HepG2 (cell line): ENCODE measurements around the gene SLC9C2. TPM values are rescaled to one million over a fixed set of nuclear protein-coding genes. Genes with fewer than 3 reads are reported as not detected.

Experiments
- CHCHD3 ChIP-seq: sonication (generic); formaldehyde crosslinking; IDR thresholded peaks from 2 replicates; pipeline ENCODE4 v1.8.0; 2022; ENCODE audit warnings: mild to moderate bottlenecking, missing genetic modification reagents, moderate library complexity
- FOXK1 ChIP-seq: sonication (generic); formaldehyde crosslinking; IDR thresholded peaks from 2 replicates; pipeline ENCODE4 v1.4.0; 2020; ENCODE audit warnings: low read depth, missing genetic modification reagents, borderline replicate concordance
- GLI4 ChIP-seq: sonication (generic); formaldehyde crosslinking; IDR thresholded peaks from 2 replicates; pipeline ENCODE4 v1.5.1; 2020; ENCODE audit warnings: missing genetic modification reagents, mild to moderate bottlenecking, moderate library complexity, borderline replicate concordance
- HES4 ChIP-seq: sonication (generic); formaldehyde crosslinking; IDR thresholded peaks from 2 replicates; pipeline ENCODE4 v1.9.0; 2021; ENCODE audit warnings: mild to moderate bottlenecking, missing genetic modification reagents, borderline replicate concordance
- KDM2A ChIP-seq: sonication (generic); formaldehyde crosslinking; IDR thresholded peaks from 2 replicates; pipeline ENCODE4 v1.4.0; 2020; ENCODE audit warnings: low read depth, missing genetic modification reagents, borderline replicate concordance
- KLF16 ChIP-seq, 2 experiments: sonication (generic) in 1 of 2; formaldehyde crosslinking in 1 of 2; IDR thresholded peaks; 2 replicates each; pipeline versions ENCODE4 v1.6.1 to v1.8.0; 2016 to 2023; ENCODE audit warnings: missing genetic modification reagents in 2 of 2, missing compliant biosample characterization in 1 of 2
- MBNL3 ChIP-seq: fragments of 250-450 bp; sonication (Bioruptor Pico); conservative IDR thresholded peaks from 2 replicates; pipeline ENCODE4 v1.8.0; 2022; ENCODE audit warnings: mild to moderate bottlenecking, inconsistent platforms
- MIER3 ChIP-seq: IDR thresholded peaks from 2 replicates; pipeline ENCODE4 v1.6.1; 2016; ENCODE audit warnings: missing compliant biosample characterization, borderline replicate concordance
- MXD4 ChIP-seq: IDR thresholded peaks from 2 replicates; pipeline ENCODE4 v1.6.1; 2016; ENCODE audit warnings: mild to moderate bottlenecking, missing biosample characterization, missing genetic modification reagents
- NFYB ChIP-seq: sonication (generic); formaldehyde crosslinking; IDR thresholded peaks from 2 replicates; pipeline ENCODE4 v1.4.0; 2020; ENCODE audit warnings: missing genetic modification reagents
- NKX3-1 ChIP-seq: sonication (generic); formaldehyde crosslinking; IDR thresholded peaks from 2 replicates; pipeline ENCODE4 v1.5.0; 2020; ENCODE audit warnings: missing genetic modification reagents
- PHF20 ChIP-seq: sonication (generic); formaldehyde crosslinking; IDR thresholded peaks from 2 replicates; pipeline ENCODE4 v1.5.0; 2020; ENCODE audit warnings: mild to moderate bottlenecking, missing genetic modification reagents
- PHF5A ChIP-seq: IDR thresholded peaks from one replicate; pipeline ENCODE4 v1.6.1; 2018; ENCODE audit warnings: low read depth, missing genetic modification reagents; ENCODE audit not compliant: unreplicated experiment
- RFXAP ChIP-seq: sonication (generic); formaldehyde crosslinking; IDR thresholded peaks from 2 replicates; pipeline ENCODE4 v1.4.0; 2020; ENCODE audit warnings: missing genetic modification reagents, borderline replicate concordance
- RXRB ChIP-seq: IDR thresholded peaks from 2 replicates; pipeline ENCODE4 v1.6.1; 2016; ENCODE audit warnings: borderline replicate concordance, missing genetic modification reagents, missing compliant biosample characterization
- SPEN ChIP-seq: sonication (generic); formaldehyde crosslinking; IDR thresholded peaks from 2 replicates; pipeline ENCODE4 v1.5.1; 2020; ENCODE audit warnings: low read depth, mild to moderate bottlenecking, missing genetic modification reagents
- TOE1 ChIP-seq: sonication (generic); formaldehyde crosslinking; IDR thresholded peaks from 2 replicates; pipeline ENCODE4 v1.4.0; 2020; ENCODE audit warnings: mild to moderate bottlenecking, missing genetic modification reagents
- ZC3H13 ChIP-seq: sonication (generic); formaldehyde crosslinking; IDR thresholded peaks from 2 replicates; pipeline ENCODE4 v1.8.1; 2023; ENCODE audit warnings: mild to moderate bottlenecking, missing genetic modification reagents, moderate library complexity
- ZFP90 ChIP-seq: sonication (generic); formaldehyde crosslinking; IDR thresholded peaks from 2 replicates; pipeline ENCODE4 v1.8.0; 2022; ENCODE audit warnings: missing genetic modification reagents, mild to moderate bottlenecking, inconsistent platforms, borderline replicate concordance
- ZFY ChIP-seq: sonication (generic); formaldehyde crosslinking; IDR thresholded peaks from 2 replicates; pipeline ENCODE4 v1.4.0; 2020; ENCODE audit warnings: missing genetic modification reagents
- ZNF180 ChIP-seq: sonication (generic); formaldehyde crosslinking; IDR thresholded peaks from 2 replicates; pipeline ENCODE4 v1.4.0; 2020; ENCODE audit warnings: low read depth, missing genetic modification reagents, borderline replicate concordance
- ZNF337 ChIP-seq: sonication (generic); formaldehyde crosslinking; IDR thresholded peaks from 2 replicates; pipeline ENCODE4 v1.5.1; 2020; ENCODE audit warnings: missing genetic modification reagents, low read depth, mild to moderate bottlenecking, borderline replicate concordance
- ZNF343 ChIP-seq: sonication (generic); formaldehyde crosslinking; IDR thresholded peaks from 2 replicates; pipeline ENCODE4 v1.4.0; 2020; ENCODE audit warnings: mild to moderate bottlenecking, missing genetic modification reagents
- ZNF547 ChIP-seq: sonication (generic); formaldehyde crosslinking; IDR thresholded peaks from 2 replicates; pipeline ENCODE4 v1.5.1; 2020; ENCODE audit warnings: mild to moderate bottlenecking, missing genetic modification reagents
- ZNF552 ChIP-seq: sonication (generic); formaldehyde crosslinking; IDR thresholded peaks from 2 replicates; pipeline ENCODE4 v1.9.0; 2022; ENCODE audit warnings: missing genetic modification reagents, mild to moderate bottlenecking, borderline replicate concordance
- ZNF660 ChIP-seq: sonication (generic); formaldehyde crosslinking; IDR thresholded peaks from 2 replicates; pipeline ENCODE4 v1.5.1; 2020; ENCODE audit warnings: mild to moderate bottlenecking, low read depth, missing genetic modification reagents, borderline replicate concordance
- ZNF777 ChIP-seq: sonication (generic); formaldehyde crosslinking; IDR thresholded peaks from 2 replicates; pipeline ENCODE4 v1.4.0; 2020; ENCODE audit warnings: missing genetic modification reagents
- polyA plus RNA-seq, 8 experiments: library from polyadenylated mRNA; depleted of rRNA in 3 of 8; stranded (reverse) in 7 of 8; unstranded in 1 of 8; fragments of >200 nt; fragmentation: Illumina TruSeq in 4 of 8; extraction: Trizol in 4 of 8; gene quantifications; 2 replicates each; pipeline versions ENCODE4 v1.2.1 to v1.2.3, GENCODE V29; 2011 to 2016; ENCODE audit warnings: low read depth in 4 of 8, missing spikeins in 1 of 8, mixed read lengths in 1 of 8; ENCODE audit not compliant: insufficient read depth in 1 of 8
- total RNA-seq, 5 experiments: library from RNA; depleted of rRNA; stranded (reverse); fragments of >200 nt; fragmentation: Illumina TruSeq; extraction: Trizol; gene quantifications; 2 replicates each; pipeline ENCODE4 v1.2.3, GENCODE V29; 2016; ENCODE audit warnings: low read depth in 1 of 5
- TF ChIP-seq, protein P1 (sequence below): sonication (generic); formaldehyde crosslinking; IDR thresholded peaks from 2 replicates; pipeline ENCODE4 v1.5.0; 2020; ENCODE audit warnings: mild to moderate bottlenecking, missing genetic modification reagents, borderline replicate concordance

SLC9C2 gene
- total and polyA plus RNA-seq, 2 of the 13 experiments (the other 11 are each of a cell fraction or from before 2014, with no cell fraction given), result 0.03 TPM; not detected in 1

DNA sequence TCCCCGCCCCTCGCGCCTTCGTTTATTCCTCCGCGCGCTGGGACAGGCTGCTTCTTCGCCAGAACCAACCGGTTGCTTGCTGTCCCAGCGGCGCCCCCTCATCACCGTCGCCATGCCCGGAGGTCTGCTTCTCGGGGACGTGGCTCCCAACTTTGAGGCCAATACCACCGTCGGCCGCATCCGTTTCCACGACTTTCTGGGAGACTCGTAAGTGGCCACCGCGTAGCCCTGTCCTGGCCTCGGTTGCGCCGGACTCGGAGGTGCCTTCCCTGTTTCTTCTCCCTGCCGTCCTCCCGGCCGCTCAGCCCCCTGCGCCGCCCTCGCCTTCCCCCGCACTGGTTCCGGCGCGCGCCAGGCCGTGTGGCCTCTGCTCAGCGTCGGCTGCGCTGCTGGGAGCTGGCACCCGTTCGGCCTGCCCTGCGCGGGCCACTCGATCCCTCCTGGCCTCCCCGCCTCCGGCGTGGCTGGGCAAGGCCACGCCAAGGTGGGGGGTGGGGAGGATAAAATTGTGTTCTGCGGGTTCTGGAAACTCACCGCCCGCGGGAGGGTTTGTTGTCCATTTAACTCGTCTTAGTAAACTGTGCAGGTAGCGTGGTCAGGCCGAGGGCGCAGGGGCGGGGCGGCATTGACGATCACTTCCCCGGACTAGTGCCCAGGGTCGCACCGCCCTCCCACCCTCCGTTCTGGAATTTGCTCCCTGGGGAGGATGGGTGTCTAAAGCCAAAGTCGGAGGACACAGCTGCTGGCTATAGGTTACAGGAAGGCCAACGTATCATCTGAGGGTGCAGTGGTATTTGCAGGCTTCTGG is 125.4 kb downstream of the SLC9C2 start, which contains the start of gene PRDX6 (continued):
- TF ChIP-seq RXRB (CRISPR knock-in tag) (0 out of 2 replicates have a peak, but pooled peaks have one; percentile 13), ZNF777 (CRISPR knock-in tag) (peak; percentile 2; the same call in 1 of the 2 replicates), NFYB (CRISPR knock-in tag) (no peak), KLF16 (CRISPR knock-in tag; IDR thresholded peaks at IDR 0.05) (peak in 1 of 2 experiments; percentile 76; a peak in 2 of 4 replicates), GLI4 (CRISPR knock-in tag) (no peak), ZNF660 (CRISPR knock-in tag) (no peak), ZFP90 (CRISPR knock-in tag) (no peak; the same call in 1 of the 2 replicates), ZNF180 (CRISPR knock-in tag) (no peak), MBNL3 (CRISPR knock-in tag) (no peak), TOE1 (CRISPR knock-in tag) (no peak), ZNF343 (CRISPR knock-in tag) (no peak), NKX3-1 (CRISPR knock-in tag) (peak; percentile 42; the same call in 1 of the 2 replicates), MXD4 (CRISPR knock-in tag) (peak; percentile 59), PHF5A (CRISPR knock-in tag) (peak; percentile 35), CHCHD3 (CRISPR knock-in tag) (0 out of 2 replicates have a peak, but pooled peaks have one; percentile 61), HES4 (CRISPR knock-in tag) (peak; percentile 81; the same call in 1 of the 2 replicates), ZNF337 (0 out of 2 replicates have a peak, but pooled peaks have one; percentile 22), PHF20 (CRISPR knock-in tag) (peak; percentile 30; the same call in 1 of the 2 replicates), RFXAP (CRISPR knock-in tag) (0 out of 2 replicates have a peak, but pooled peaks have one; percentile 19), ZNF547 (CRISPR knock-in tag) (no peak; the same call in 1 of the 2 replicates), SPEN (peak; percentile 57), FOXK1 (CRISPR knock-in tag) (peak; percentile 45; the same call in 1 of the 2 replicates), ZFY (CRISPR knock-in tag) (peak; percentile 85), ZNF552 (CRISPR knock-in tag) (0 out of 2 replicates have a peak, but pooled peaks have one; percentile 37), MIER3 (peak; percentile 45; the same call in 1 of the 2 replicates), KDM2A (CRISPR knock-in tag) (no peak; the same call in 1 of the 2 replicates), ZC3H13 (CRISPR knock-in tag) (peak; percentile 89)
- TF ChIP-seq, protein P1, sequence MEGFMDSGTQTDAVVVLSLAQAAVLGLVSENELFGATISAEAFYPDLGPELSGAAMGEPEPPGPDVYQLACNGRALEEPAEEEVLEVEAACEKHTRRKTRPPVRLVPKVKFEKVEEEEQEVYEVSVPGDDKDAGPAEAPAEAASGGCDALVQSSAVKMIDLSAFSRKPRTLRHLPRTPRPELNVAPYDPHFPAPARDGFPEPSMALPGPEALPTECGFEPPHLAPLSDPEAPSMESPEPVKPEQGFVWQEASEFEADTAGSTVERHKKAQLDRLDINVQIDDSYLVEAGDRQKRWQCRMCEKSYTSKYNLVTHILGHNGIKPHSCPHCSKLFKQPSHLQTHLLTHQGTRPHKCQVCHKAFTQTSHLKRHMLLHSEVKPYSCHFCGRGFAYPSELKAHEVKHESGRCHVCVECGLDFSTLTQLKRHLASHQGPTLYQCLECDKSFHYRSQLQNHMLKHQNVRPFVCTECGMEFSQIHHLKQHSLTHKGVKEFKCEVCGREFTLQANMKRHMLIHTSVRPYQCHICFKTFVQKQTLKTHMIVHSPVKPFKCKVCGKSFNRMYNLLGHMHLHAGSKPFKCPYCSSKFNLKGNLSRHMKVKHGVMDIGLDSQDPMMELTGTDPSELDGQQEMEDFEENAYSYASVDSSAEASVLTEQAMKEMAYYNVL (CRISPR knock-in tag), result peak; percentile 86
